K562 (cell line): ENCODE results near the gene BACE1. TPM values are rescaled to one million over a fixed set of nuclear protein-coding genes. Genes with fewer than 3 reads are reported as not detected.

Source experiments
- ATAC-seq: fragments of 200-7000 bp; cut with Tn5 transposase; 3 replicates; pipeline ENCODE4 v1.9.1; 2020; ENCODE audit warnings: moderate library complexity
- BruUV-seq: library from RNA; stranded (reverse); fragments of 400-500 nt; replicated peaks from 2 replicates; lab custom pipeline; 2021; lab: Mats Ljungman, UMichigan
- CTCF ChIA-PET: fragments of 300-600 bp; formaldehyde crosslinking; extraction: SDS; loops from one replicate; lab custom pipeline; 2021; ENCODE audit warnings: low intra/inter-chr PET ratio; lab: Yijun Ruan, JAX
- POLR2A ChIA-PET: fragments of 300-600, 350-650 bp; sonication (Branson Sonifier 250); formaldehyde crosslinking; extraction: SDS; loops from one replicate; lab custom pipeline; 2021; ENCODE audit warnings: antibody characterized with exemption, inconsistent platforms; lab: Yijun Ruan, JAX
- DNase-seq, 4 experiments: peaks; one replicate each; pipeline versions ENCODE4 v3.0.0 to v3.0.0-alpha.2; 2011 to 2018; ENCODE audit warnings: low spot score in 3 of 4, mixed read lengths in 3 of 4; ENCODE audit errors: extremely low read depth in 1 of 4
- FAIRE-seq: peaks from 2 replicates; lab custom pipeline; 2011; peaks lifted over from hg19 to GRCh38; lab: Jason Lieb, UNC
- H2AFZ ChIP-seq: 2 replicates; pipeline ENCODE4 v1.6.0; 2011; ENCODE audit warnings: low read depth, low read length, control low read depth, inconsistent platforms
- H3K27ac ChIP-seq: fragments of 200-600 bp; 3 replicates; pipeline ENCODE4 v1.8.0; 2011; ENCODE audit warnings: low read depth, mild to moderate bottlenecking, control low read depth, inconsistent platforms, low read length, moderate library complexity, mixed read lengths; ENCODE audit errors: extremely low read depth
- H3K27me3 ChIP-seq, 2 experiments: fragments of 300-600 bp in 1 of 2; 2 replicates in 1 of 2; 3 replicates in 1 of 2; pipeline versions ENCODE4 v1.6.0 to v1.8.0; 2011; ENCODE audit warnings: inconsistent platforms in 2 of 2, low read length in 2 of 2, mild to moderate bottlenecking in 1 of 2, mixed read lengths in 1 of 2, moderate library complexity in 1 of 2; ENCODE audit not compliant: control insufficient read depth in 2 of 2, insufficient read depth in 2 of 2
- H3K36me3 ChIP-seq: fragments of 300-600 bp; 3 replicates; pipeline ENCODE4 v1.8.0; 2011; ENCODE audit warnings: mild to moderate bottlenecking, low read length, inconsistent platforms; ENCODE audit not compliant: control insufficient read depth, insufficient read depth
- H3K4me1 ChIP-seq, 2 experiments: fragments of 200-600 bp in 1 of 2; replicated peaks in 1 of 2; 2 replicates in 1 of 2; 3 replicates in 1 of 2; pipeline versions ENCODE4 v1.5.1 to v1.8.0; 2011; ENCODE audit warnings: inconsistent platforms in 2 of 2, low read length in 2 of 2, mild to moderate bottlenecking in 1 of 2, mixed read lengths in 1 of 2, moderate library complexity in 1 of 2; ENCODE audit not compliant: control insufficient read depth in 2 of 2, insufficient read depth in 2 of 2
- H3K4me2 ChIP-seq: 2 replicates; pipeline ENCODE4 v1.6.1; 2011; ENCODE audit warnings: low read length, control low read depth, inconsistent platforms, mixed read lengths; ENCODE audit not compliant: insufficient read depth
- H3K4me3 ChIP-seq: fragments of 200-600 bp; sonication (generic), shearing (Covaris generic); 2 replicates; pipeline ENCODE4 v1.5.1; 2016; ENCODE audit warnings: control low read depth, inconsistent platforms
- H3K79me2 ChIP-seq: fragments of 200-600 bp; 3 replicates; pipeline ENCODE4 v1.8.0; 2011; ENCODE audit warnings: low read length, inconsistent platforms; ENCODE audit not compliant: control insufficient read depth, insufficient read depth
- H3K9ac ChIP-seq, 2 experiments: 2 replicates each; pipeline versions ENCODE4 v1.6.0 to v1.6.1; 2011; ENCODE audit warnings: low read depth in 2 of 2, low read length in 2 of 2, control low read depth in 1 of 2, inconsistent platforms in 1 of 2, mild to moderate bottlenecking in 1 of 2, mixed read lengths in 1 of 2; ENCODE audit not compliant: insufficient read depth in 1 of 2
- H3K9me1 ChIP-seq: one replicate; pipeline ENCODE4 v1.6.0; 2011; ENCODE audit warnings: inconsistent platforms, mild to moderate bottlenecking, low read length, moderate library complexity; ENCODE audit not compliant: control insufficient read depth, insufficient read depth
- H3K9me3 ChIP-seq: replicated peaks from 2 replicates; pipeline ENCODE4 v1.5.1; 2011; ENCODE audit warnings: low read depth, low read length, inconsistent platforms; ENCODE audit not compliant: control insufficient read depth, insufficient read depth
- H4K20me1 ChIP-seq: replicated peaks from 2 replicates; pipeline ENCODE4 v1.6.1; 2011; ENCODE audit warnings: low read length, inconsistent platforms, mixed read lengths; ENCODE audit not compliant: control insufficient read depth, insufficient read depth
- CC2D1A ChIP-seq: fragments of 450-650 bp; IDR thresholded peaks from 2 replicates; pipeline ENCODE4 v1.6.1; 2017; ENCODE audit warnings: mild to moderate bottlenecking
- FOXJ3 ChIP-seq: sonication (generic); formaldehyde crosslinking; IDR thresholded peaks from 2 replicates; pipeline ENCODE4 v1.4.0; 2020; ENCODE audit warnings: mild to moderate bottlenecking, missing genetic modification reagents
- HDAC3 ChIP-seq: fragments of 450-650 bp; IDR thresholded peaks from 2 replicates; pipeline ENCODE4 v1.6.1; 2018; ENCODE audit warnings: borderline replicate concordance, mild to moderate bottlenecking, moderate library complexity; ENCODE audit not compliant: partially characterized antibody
- HNRNPL ChIP-seq: fragments of 200-400 bp; formaldehyde crosslinking; IDR thresholded peaks from 2 replicates; pipeline ENCODE4 v1.6.1; 2017; ENCODE audit warnings: low read depth, mild to moderate bottlenecking, low read length
- KLF13 ChIP-seq: fragments of 450-650 bp; IDR thresholded peaks from 2 replicates; pipeline ENCODE4 v1.6.1; 2016; ENCODE audit warnings: missing genetic modification characterization, low read depth, mild to moderate bottlenecking, missing compliant biosample characterization, moderate library complexity, borderline replicate concordance
- LEF1 ChIP-seq: fragments of 450-650 bp; IDR thresholded peaks from 2 replicates; pipeline ENCODE4 v1.6.1; 2016; ENCODE audit warnings: mild to moderate bottlenecking
- RB1 ChIP-seq: fragments of 450-650 bp; IDR thresholded peaks from 2 replicates; pipeline ENCODE4 v1.6.1; 2017; ENCODE audit warnings: low read depth, mild to moderate bottlenecking
- RUNX1 ChIP-seq: sonication (generic); IDR thresholded peaks from 2 replicates; pipeline ENCODE4 v1.6.1; 2016; ENCODE audit warnings: antibody characterized with exemption, low read depth
- STAT5A ChIP-seq: IDR thresholded peaks from 2 replicates; pipeline ENCODE4 v1.6.1; 2012; ENCODE audit warnings: low read length, inconsistent platforms, borderline replicate concordance
- ZBTB7A ChIP-seq: IDR thresholded peaks from 2 replicates; pipeline ENCODE4 v1.6.1; 2011; ENCODE audit warnings: low read depth, mild to moderate bottlenecking, low read length, moderate library complexity, borderline replicate concordance; ENCODE audit not compliant: control insufficient read depth
- ZNF282 ChIP-seq: sonication (generic); formaldehyde crosslinking; IDR thresholded peaks from 2 replicates; pipeline ENCODE4 v1.8.1; 2023; ENCODE audit warnings: missing genetic modification reagents
- ZNF668 ChIP-seq: fragments of 250-450 bp; sonication (Bioruptor Pico); IDR thresholded peaks from 2 replicates; pipeline ENCODE4 v1.8.0; 2022; ENCODE audit warnings: mild to moderate bottlenecking, inconsistent platforms
- ZNF695 ChIP-seq: fragments of 450-650 bp; formaldehyde crosslinking; IDR thresholded peaks from 2 replicates; pipeline ENCODE4 v1.4.0; 2020; ENCODE audit warnings: mild to moderate bottlenecking, moderate library complexity
- WGBS: fragments of 100-300 bp; shearing (Covaris generic); methylation state at CpG from one replicate; pipeline ENCODE4 v1.1.6; 2016; ENCODE audit warnings: low coverage, mixed read lengths; ENCODE audit not compliant: insufficient coverage; ENCODE audit errors: missing lambda C conversion rate; 5-methylcytosine and 5-hydroxymethylcytosine counted together
- in situ Hi-C: fragments of 300-500 bp; cut with MboI; formaldehyde crosslinking; loops from 4 replicates; pipeline ENCODE4 v1.15.0; 2018; ENCODE audit warnings: inconsistent platforms, mixed read lengths
- intact Hi-C: fragments of 100-400 bp; cut with micrococcal nuclease; formaldehyde crosslinking; loops from 2 replicates; pipeline ENCODE4 v1.14.2; 2022
- polyA plus RNA-seq, 8 experiments: library from polyadenylated mRNA; depleted of rRNA in 4 of 8; stranded (reverse) in 5 of 8; unstranded in 3 of 8; fragments of >200 nt; fragmentation: Nextera tagmentation in 2 of 8; fragmentation: Illumina TruSeq in 1 of 8; extraction: Ambion mirVana in 2 of 8; extraction: Trizol in 1 of 8; gene quantifications; 2 replicates each; pipeline versions ENCODE4 v1.2.1 to v1.2.3, GENCODE V29; 2011 to 2014; ENCODE audit warnings: inconsistent platforms in 1 of 8, missing spikeins in 1 of 8
- total RNA-seq, 7 experiments: library from RNA; depleted of rRNA in 6 of 7; stranded (reverse); fragments of >200 nt in 6 of 7; fragmentation: Illumina TruSeq in 2 of 7; extraction: Trizol in 2 of 7; gene quantifications; 2 replicates each; pipeline versions ENCODE4 v1.2.1 to v1.2.3, GENCODE V29; 2011 to 2021; ENCODE audit warnings: low replicate concordance in 1 of 7
- TF ChIP-seq, protein P1 (sequence below): fragments of 250-450 bp; sonication (Bioruptor Pico); IDR thresholded peaks from 2 replicates; pipeline ENCODE4 v1.5.0; 2020; ENCODE audit warnings: mild to moderate bottlenecking
- TF ChIP-seq, protein P2 (sequence below): fragments of 450-650 bp; conservative IDR thresholded peaks from 2 replicates; pipeline ENCODE4 v1.6.1; 2016; ENCODE audit warnings: missing genetic modification characterization, low read depth, mild to moderate bottlenecking, control low read depth, missing compliant biosample characterization
- TF ChIP-seq, protein P3 (sequence below): fragments of 250-450 bp; sonication (Bioruptor Pico); IDR thresholded peaks from 2 replicates; pipeline ENCODE4 v1.4.0; 2020; ENCODE audit warnings: mild to moderate bottlenecking, moderate library complexity, borderline replicate concordance

BACE1 gene
- total and polyA plus RNA-seq, 9 of the 15 experiments (the other 6 are each of a cell fraction or from before 2014, with no cell fraction given): 0.01 to 0.25 (median 0.16) TPM; not detected in 5

DNA sequence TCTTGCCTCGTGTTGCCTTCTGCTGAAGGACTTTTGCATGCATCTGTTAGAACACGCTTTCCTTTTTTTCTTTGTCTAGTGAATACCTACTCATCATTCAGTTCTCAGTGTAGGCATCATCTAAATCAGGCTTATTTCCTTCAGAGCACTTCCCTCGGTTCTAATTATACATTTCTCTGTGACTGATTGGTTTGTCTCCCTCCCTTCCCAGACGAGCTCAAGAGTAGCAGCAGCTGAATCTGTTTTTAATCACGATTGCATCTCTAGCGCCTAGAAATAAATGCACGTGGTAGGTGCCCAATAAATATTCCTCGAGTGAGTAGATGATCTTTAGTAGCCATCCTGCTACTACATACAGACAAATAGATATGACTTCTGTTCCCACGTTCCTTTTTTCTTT lies 17.9 kb upstream of the BACE1 start:
- H3K9me3 ChIP-seq: no peaks in the 10 kb centered on the region
- WGBS: 24% methylated on average over 9 of the region's 9 CpGs
- CTCF ChIA-PET: no interaction called here

More for the DNA sequence above, 17.9 kb upstream of the BACE1 start:
- in situ Hi-C loops: no loop called here
- intact Hi-C loops: no loop called here
- Histone ChIP-seq H3K36me3 (0 out of 3 replicates have a peak, but pooled peaks cover under 1% of the 10 kb centered on the region), H3K4me2 (no peak overlapping the region), H4K20me1 (0 out of 2 replicates have a peak, but pooled peaks cover 3% of the 10 kb centered on the region), H3K27ac (no peak overlapping the region), H3K27me3 (no peaks in the 10 kb centered on the region)
- ATAC-seq: no peak
- TF ChIP-seq RB1 (no peak), KLF13 (tag) (no peak), RUNX1 (no peak), CC2D1A (no peak), LEF1 (no peak), ZNF668 (CRISPR knock-in tag) (no peak), HNRNPL (no peak), STAT5A (no peak), ZNF282 (CRISPR knock-in tag) (no peak), HDAC3 (no peak), ZBTB7A (no peak), FOXJ3 (CRISPR knock-in tag) (no peak), ZNF695 (CRISPR knock-in tag) (no peak)
- TF ChIP-seq, protein P1, sequence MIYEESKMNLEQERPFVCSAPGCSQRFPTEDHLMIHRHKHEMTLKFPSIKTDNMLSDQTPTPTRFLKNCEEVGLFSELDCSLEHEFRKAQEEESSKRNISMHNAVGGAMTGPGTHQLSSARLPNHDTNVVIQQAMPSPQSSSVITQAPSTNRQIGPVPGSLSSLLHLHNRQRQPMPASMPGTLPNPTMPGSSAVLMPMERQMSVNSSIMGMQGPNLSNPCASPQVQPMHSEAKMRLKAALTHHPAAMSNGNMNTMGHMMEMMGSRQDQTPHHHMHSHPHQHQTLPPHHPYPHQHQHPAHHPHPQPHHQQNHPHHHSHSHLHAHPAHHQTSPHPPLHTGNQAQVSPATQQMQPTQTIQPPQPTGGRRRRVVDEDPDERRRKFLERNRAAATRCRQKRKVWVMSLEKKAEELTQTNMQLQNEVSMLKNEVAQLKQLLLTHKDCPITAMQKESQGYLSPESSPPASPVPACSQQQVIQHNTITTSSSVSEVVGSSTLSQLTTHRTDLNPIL: no peak
- TF ChIP-seq, protein P2, sequence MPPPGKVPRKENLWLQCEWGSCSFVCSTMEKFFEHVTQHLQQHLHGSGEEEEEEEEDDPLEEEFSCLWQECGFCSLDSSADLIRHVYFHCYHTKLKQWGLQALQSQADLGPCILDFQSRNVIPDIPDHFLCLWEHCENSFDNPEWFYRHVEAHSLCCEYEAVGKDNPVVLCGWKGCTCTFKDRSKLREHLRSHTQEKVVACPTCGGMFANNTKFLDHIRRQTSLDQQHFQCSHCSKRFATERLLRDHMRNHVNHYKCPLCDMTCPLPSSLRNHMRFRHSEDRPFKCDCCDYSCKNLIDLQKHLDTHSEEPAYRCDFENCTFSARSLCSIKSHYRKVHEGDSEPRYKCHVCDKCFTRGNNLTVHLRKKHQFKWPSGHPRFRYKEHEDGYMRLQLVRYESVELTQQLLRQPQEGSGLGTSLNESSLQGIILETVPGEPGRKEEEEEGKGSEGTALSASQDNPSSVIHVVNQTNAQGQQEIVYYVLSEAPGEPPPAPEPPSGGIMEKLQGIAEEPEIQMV (tag): no peak
- TF ChIP-seq, protein P3, sequence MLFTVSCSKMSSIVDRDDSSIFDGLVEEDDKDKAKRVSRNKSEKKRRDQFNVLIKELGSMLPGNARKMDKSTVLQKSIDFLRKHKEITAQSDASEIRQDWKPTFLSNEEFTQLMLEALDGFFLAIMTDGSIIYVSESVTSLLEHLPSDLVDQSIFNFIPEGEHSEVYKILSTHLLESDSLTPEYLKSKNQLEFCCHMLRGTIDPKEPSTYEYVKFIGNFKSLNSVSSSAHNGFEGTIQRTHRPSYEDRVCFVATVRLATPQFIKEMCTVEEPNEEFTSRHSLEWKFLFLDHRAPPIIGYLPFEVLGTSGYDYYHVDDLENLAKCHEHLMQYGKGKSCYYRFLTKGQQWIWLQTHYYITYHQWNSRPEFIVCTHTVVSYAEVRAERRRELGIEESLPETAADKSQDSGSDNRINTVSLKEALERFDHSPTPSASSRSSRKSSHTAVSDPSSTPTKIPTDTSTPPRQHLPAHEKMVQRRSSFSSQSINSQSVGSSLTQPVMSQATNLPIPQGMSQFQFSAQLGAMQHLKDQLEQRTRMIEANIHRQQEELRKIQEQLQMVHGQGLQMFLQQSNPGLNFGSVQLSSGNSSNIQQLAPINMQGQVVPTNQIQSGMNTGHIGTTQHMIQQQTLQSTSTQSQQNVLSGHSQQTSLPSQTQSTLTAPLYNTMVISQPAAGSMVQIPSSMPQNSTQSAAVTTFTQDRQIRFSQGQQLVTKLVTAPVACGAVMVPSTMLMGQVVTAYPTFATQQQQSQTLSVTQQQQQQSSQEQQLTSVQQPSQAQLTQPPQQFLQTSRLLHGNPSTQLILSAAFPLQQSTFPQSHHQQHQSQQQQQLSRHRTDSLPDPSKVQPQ (CRISPR knock-in tag): no peak
- TF ChIP-seq, all 486 proteins: peak for 0
- FAIRE-seq (no peak), DNase-seq (no peak)
- Histone ChIP-seq H3K9ac (no peak overlapping the region), H3K4me1 (peaks cover 0 to 4% of the 10 kb centered on the region in 2 experiments; a peak in 4 of 5 replicates), H3K4me3 (no peak overlapping the region), H3K79me2 (no peaks in the 10 kb centered on the region; the same call in 2 of the 3 replicates), H2AFZ (no peak overlapping the region), H3K9me1 (no peaks in the 10 kb centered on the region)
- BruUV-seq: no TSS peak
- POLR2A ChIA-PET: interaction anchor here (0.6 to 6.7 kb wide), 2 partner anchors 7 to 68 kb away, joined by 3 to 42 read pairs; no protein-coding TSS in a partner anchor
